Upper lobe of left lung (tissue), 4 donors: ENCODE results near the gene E2F1.

Experiments used
- EP300 ChIP-seq, 4 donors: sonication (generic); formaldehyde crosslinking; IDR thresholded peaks; one replicate each; pipeline ENCODE4 v1.5.1; 2017; ENCODE audit warnings: antibody characterized with exemption in 4 of 4, control low read depth in 2 of 4
- POLR2A ChIP-seq, 4 donors: fragments of 450-650 bp; IDR thresholded peaks; one replicate each; pipeline ENCODE4 v1.5.1; 2016 to 2017; ENCODE audit warnings: antibody characterized with exemption in 4 of 4, mild to moderate bottlenecking in 2 of 4
- POLR2AphosphoS5 ChIP-seq, 2 donors: sonication (generic); formaldehyde crosslinking; IDR thresholded peaks; one replicate each; pipeline ENCODE4 v1.5.1; 2017; ENCODE audit warnings: antibody characterized with exemption in 2 of 2
- TF ChIP-seq, protein P1 (sequence below), 6 experiments: fragments of 450-650 bp in 4 of 6; fragments of 200-600 bp in 2 of 6; sonication (generic) in 2 of 6; IDR thresholded peaks; one replicate each; pipeline ENCODE4 v1.5.1; 2016 to 2019; ENCODE audit warnings: antibody characterized with exemption in 6 of 6

DNA sequence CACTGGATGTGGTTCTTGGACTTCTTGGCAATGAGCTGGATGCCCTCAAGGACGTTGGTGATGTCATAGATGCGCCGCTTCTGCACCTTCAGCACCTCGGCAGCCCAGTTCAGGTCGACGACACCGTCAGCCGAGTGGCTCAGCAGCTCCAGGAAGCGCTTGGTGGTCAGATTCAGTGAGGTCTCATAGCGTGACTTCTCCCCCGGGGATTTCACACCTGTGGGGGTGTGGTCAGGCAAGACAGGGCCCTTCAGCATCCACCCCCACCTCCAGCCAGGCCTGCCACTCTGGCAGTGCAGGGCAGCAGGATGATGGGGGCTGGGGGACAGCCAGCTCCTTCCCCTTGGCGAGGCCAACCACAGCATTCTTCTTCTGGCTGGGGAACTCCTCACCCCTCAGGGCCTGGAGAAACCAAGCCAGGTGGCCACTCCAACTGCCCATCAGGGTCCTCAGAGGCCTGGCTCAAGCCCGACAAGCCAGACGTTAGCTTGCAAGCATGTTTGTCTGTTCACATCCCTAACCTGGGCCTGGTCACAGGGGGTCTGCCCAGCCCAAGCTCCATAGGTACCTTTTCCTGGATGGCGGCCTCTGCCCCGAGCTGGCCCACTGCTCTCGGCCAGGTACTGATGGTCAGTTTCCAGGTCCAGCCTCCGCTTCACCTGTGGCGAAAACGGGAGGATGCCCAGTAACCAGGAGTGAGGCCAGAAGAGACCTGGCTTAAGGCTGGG, 6.3 kb downstream of the E2F1 start:
- TF ChIP-seq POLR2A (IDR thresholded peaks at IDR 0.05) (no peak), EP300 (IDR thresholded peaks at IDR 0.05) (no peak), POLR2AphosphoS5 (IDR thresholded peaks at IDR 0.05) (no peak)
- TF ChIP-seq, protein P1, sequence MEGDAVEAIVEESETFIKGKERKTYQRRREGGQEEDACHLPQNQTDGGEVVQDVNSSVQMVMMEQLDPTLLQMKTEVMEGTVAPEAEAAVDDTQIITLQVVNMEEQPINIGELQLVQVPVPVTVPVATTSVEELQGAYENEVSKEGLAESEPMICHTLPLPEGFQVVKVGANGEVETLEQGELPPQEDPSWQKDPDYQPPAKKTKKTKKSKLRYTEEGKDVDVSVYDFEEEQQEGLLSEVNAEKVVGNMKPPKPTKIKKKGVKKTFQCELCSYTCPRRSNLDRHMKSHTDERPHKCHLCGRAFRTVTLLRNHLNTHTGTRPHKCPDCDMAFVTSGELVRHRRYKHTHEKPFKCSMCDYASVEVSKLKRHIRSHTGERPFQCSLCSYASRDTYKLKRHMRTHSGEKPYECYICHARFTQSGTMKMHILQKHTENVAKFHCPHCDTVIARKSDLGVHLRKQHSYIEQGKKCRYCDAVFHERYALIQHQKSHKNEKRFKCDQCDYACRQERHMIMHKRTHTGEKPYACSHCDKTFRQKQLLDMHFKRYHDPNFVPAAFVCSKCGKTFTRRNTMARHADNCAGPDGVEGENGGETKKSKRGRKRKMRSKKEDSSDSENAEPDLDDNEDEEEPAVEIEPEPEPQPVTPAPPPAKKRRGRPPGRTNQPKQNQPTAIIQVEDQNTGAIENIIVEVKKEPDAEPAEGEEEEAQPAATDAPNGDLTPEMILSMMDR (IDR thresholded peaks at IDR 0.05): no peak
